Hepatocyte (in vitro differentiated cells): ENCODE data around the gene HAUS7.

Source experiments
- EZH2 ChIP-seq: fragments of 200-600 bp; sonication (generic); IDR thresholded peaks from 2 replicates; pipeline ENCODE4 v1.6.1; 2016; ENCODE audit warnings: antibody characterized with exemption, mild to moderate bottlenecking, borderline replicate concordance
- EZH2phosphoT487 ChIP-seq: fragments of 200-600 bp; sonication (generic); IDR thresholded peaks from one replicate; pipeline ENCODE4 v1.6.1; 2018; ENCODE audit warnings: antibody characterized with exemption, mild to moderate bottlenecking, low read depth, moderate library complexity; ENCODE audit not compliant: unreplicated experiment, severe bottlenecking
- TF ChIP-seq, protein P1 (sequence below): fragments of 200-600 bp; sonication (generic); IDR thresholded peaks from 2 replicates; pipeline ENCODE4 v1.5.1; 2016; ENCODE audit warnings: antibody characterized with exemption, mild to moderate bottlenecking; ENCODE audit not compliant: poor library complexity

DNA sequence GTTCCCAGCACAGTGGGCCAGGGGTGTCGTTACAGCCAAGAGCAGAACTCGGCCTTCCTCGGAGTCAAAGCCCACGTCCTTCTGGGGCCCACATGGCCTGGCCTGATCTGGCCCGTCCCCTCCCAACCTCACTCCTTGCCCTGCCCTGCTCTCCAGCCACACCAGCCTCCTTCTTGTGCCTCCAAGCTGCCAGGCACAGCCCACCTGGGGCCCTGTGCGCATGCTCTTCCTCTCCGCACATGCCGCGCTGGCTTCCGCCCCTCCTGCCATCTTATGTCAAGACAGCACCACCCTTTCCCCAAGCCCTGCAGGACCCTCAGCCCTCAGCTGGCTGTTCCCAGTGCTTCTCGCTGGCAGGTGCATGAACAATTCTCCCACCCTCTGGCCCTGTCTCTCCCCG lies 6.8 kb downstream of the HAUS7 start:
- no peak for TF ChIP-seq EZH2
- TF ChIP-seq, protein P1, sequence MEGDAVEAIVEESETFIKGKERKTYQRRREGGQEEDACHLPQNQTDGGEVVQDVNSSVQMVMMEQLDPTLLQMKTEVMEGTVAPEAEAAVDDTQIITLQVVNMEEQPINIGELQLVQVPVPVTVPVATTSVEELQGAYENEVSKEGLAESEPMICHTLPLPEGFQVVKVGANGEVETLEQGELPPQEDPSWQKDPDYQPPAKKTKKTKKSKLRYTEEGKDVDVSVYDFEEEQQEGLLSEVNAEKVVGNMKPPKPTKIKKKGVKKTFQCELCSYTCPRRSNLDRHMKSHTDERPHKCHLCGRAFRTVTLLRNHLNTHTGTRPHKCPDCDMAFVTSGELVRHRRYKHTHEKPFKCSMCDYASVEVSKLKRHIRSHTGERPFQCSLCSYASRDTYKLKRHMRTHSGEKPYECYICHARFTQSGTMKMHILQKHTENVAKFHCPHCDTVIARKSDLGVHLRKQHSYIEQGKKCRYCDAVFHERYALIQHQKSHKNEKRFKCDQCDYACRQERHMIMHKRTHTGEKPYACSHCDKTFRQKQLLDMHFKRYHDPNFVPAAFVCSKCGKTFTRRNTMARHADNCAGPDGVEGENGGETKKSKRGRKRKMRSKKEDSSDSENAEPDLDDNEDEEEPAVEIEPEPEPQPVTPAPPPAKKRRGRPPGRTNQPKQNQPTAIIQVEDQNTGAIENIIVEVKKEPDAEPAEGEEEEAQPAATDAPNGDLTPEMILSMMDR, result no peak
- TF ChIP-seq EZH2phosphoT487, result no peak
